H9 (cell line): Measurements from ENCODE around the gene MX2. TPM values are rescaled to one million over a fixed set of nuclear protein-coding genes. Genes with fewer than 3 reads are reported as not detected.

Source experiments
- DNase-seq: peaks from one replicate; pipeline ENCODE4 v3.0.0-alpha.2; 2017
- H2AFZ ChIP-seq: one replicate; pipeline ENCODE4 v1.6.1; 2013; ENCODE audit warnings: mild to moderate bottlenecking, low read length, control low read depth, moderate library complexity
- H2AK5ac ChIP-seq: 2 replicates; pipeline ENCODE4 v1.6.1; 2013; ENCODE audit warnings: low read length, control low read depth, mixed read lengths; ENCODE audit not compliant: insufficient read length
- H2BK120ac ChIP-seq: one replicate; pipeline ENCODE4 v1.6.1; 2013; ENCODE audit warnings: low read depth, mild to moderate bottlenecking, low read length, control low read depth, inconsistent platforms; ENCODE audit not compliant: poor library complexity, severe bottlenecking
- H2BK12ac ChIP-seq: 2 replicates; pipeline ENCODE4 v1.6.1; 2013; ENCODE audit warnings: low read length, control low read depth, mixed read lengths, low read depth; ENCODE audit not compliant: insufficient read length
- H2BK15ac ChIP-seq: 2 replicates; pipeline ENCODE4 v1.6.1; 2013; ENCODE audit warnings: low read depth, low read length, control low read depth
- H2BK20ac ChIP-seq: one replicate; pipeline ENCODE4 v1.6.1; 2013; ENCODE audit warnings: low read depth, mild to moderate bottlenecking, low read length, control low read depth, inconsistent platforms; ENCODE audit not compliant: poor library complexity, severe bottlenecking
- H2BK5ac ChIP-seq: 2 replicates; pipeline ENCODE4 v1.6.1; 2013; ENCODE audit warnings: low read length, control low read depth, mixed read lengths; ENCODE audit not compliant: insufficient read length
- H3K14ac ChIP-seq: 2 replicates; pipeline ENCODE4 v1.6.1; 2013; ENCODE audit warnings: low read length, control low read depth; ENCODE audit not compliant: insufficient read depth
- H3K18ac ChIP-seq: 2 replicates; pipeline ENCODE4 v1.6.1; 2013; ENCODE audit warnings: low read depth, mild to moderate bottlenecking, mixed read lengths, low read length, control low read depth; ENCODE audit not compliant: insufficient read length
- H3K23ac ChIP-seq: 2 replicates; pipeline ENCODE4 v1.6.1; 2013; ENCODE audit warnings: low read length, control low read depth, mixed read lengths, low read depth; ENCODE audit not compliant: insufficient read length
- H3K23me2 ChIP-seq: 2 replicates; pipeline ENCODE4 v1.6.1; 2013; ENCODE audit warnings: low read depth, mild to moderate bottlenecking, mixed read lengths, low read length, control low read depth; ENCODE audit not compliant: insufficient read length, poor library complexity, severe bottlenecking
- H3K27ac ChIP-seq: 2 replicates; pipeline ENCODE4 v1.5.1; 2013; ENCODE audit warnings: low read length, control low read depth, mixed read lengths, low read depth; ENCODE audit not compliant: insufficient read length
- H3K27me3 ChIP-seq: 2 replicates; pipeline ENCODE4 v1.6.1; 2013; ENCODE audit warnings: low read length, control low read depth, inconsistent platforms; ENCODE audit not compliant: insufficient read depth
- H3K4ac ChIP-seq: 2 replicates; pipeline ENCODE4 v1.6.1; 2013; ENCODE audit warnings: low read depth, mild to moderate bottlenecking, control low read depth, inconsistent platforms, low read length, moderate library complexity
- H3K4me1 ChIP-seq: 2 replicates; pipeline ENCODE4 v1.6.1; 2013; ENCODE audit warnings: low read length, control low read depth, inconsistent platforms; ENCODE audit not compliant: insufficient read depth
- H3K4me2 ChIP-seq: 2 replicates; pipeline ENCODE4 v1.6.1; 2013; ENCODE audit warnings: low read length, control low read depth, mixed read lengths; ENCODE audit not compliant: insufficient read length, insufficient read depth
- H3K56ac ChIP-seq: 2 replicates; pipeline ENCODE4 v1.6.1; 2013; ENCODE audit warnings: low read depth, mild to moderate bottlenecking, mixed read lengths, low read length, control low read depth; ENCODE audit not compliant: insufficient read length
- H3K79me1 ChIP-seq: 2 replicates; pipeline ENCODE4 v1.6.1; 2013; ENCODE audit warnings: low read depth, mild to moderate bottlenecking, moderate library complexity, low read length, control low read depth, inconsistent platforms; ENCODE audit not compliant: insufficient read depth, poor library complexity, severe bottlenecking
- H3K79me2 ChIP-seq: 2 replicates; pipeline ENCODE4 v1.6.1; 2013; ENCODE audit warnings: low read length, control low read depth, inconsistent platforms; ENCODE audit not compliant: insufficient read depth
- H3K9ac ChIP-seq: 2 replicates; pipeline ENCODE4 v1.6.1; 2013; ENCODE audit warnings: low read length, control low read depth, mixed read lengths; ENCODE audit not compliant: insufficient read length; ENCODE audit errors: extremely low read depth
- H3K9me3 ChIP-seq: one replicate; pipeline ENCODE4 v1.6.1; 2013; ENCODE audit warnings: low read depth, low read length, inconsistent platforms; ENCODE audit not compliant: control insufficient read depth
- H3T11ph ChIP-seq: one replicate; pipeline ENCODE4 v1.6.1; 2013; ENCODE audit warnings: mild to moderate bottlenecking, low read length, control low read depth, inconsistent platforms
- H4K20me1 ChIP-seq: one replicate; pipeline ENCODE4 v1.6.1; 2013; ENCODE audit not compliant: control insufficient read depth, insufficient read length, insufficient read depth
- H4K5ac ChIP-seq: 2 replicates; pipeline ENCODE4 v1.6.1; 2013; ENCODE audit warnings: low read depth, mild to moderate bottlenecking, mixed read lengths, low read length, control low read depth; ENCODE audit not compliant: insufficient read length
- H4K8ac ChIP-seq: replicated peaks from 2 replicates; pipeline ENCODE4 v1.6.1; 2013; ENCODE audit warnings: low read length, control low read depth, mixed read lengths, low read depth; ENCODE audit not compliant: insufficient read length
- H4K91ac ChIP-seq: 2 replicates; pipeline ENCODE4 v1.6.1; 2013; ENCODE audit warnings: low read depth, mild to moderate bottlenecking, moderate library complexity, mixed read lengths, low read length, control low read depth; ENCODE audit not compliant: insufficient read length
- H3K27ac Mint-ChIP-seq, 3 experiments: 2 replicates in 2 of 3; 3 replicates in 1 of 3; pipeline ENCODE4 v1.8.0; 2020 to 2021; ENCODE audit warnings: mixed read lengths in 3 of 3, mild to moderate bottlenecking in 1 of 3, moderate library complexity in 1 of 3
- H3K27me3 Mint-ChIP-seq: 2 replicates; pipeline ENCODE4 v1.8.0; 2021; ENCODE audit warnings: low read depth, mild to moderate bottlenecking, moderate library complexity, mixed read lengths
- H3K36me3 Mint-ChIP-seq, 3 experiments: 2 replicates in 2 of 3; 3 replicates in 1 of 3; pipeline ENCODE4 v1.8.0; 2020 to 2021; ENCODE audit warnings: low read depth in 3 of 3, mixed read lengths in 3 of 3; ENCODE audit not compliant: insufficient read depth in 1 of 3
- H3K4me1 Mint-ChIP-seq, 2 experiments: 2 replicates each; pipeline ENCODE4 v1.8.0; 2020; ENCODE audit warnings: mixed read lengths in 2 of 2
- H3K4me3 Mint-ChIP-seq, 2 experiments: 2 replicates in 1 of 2; 3 replicates in 1 of 2; pipeline ENCODE4 v1.8.0; 2020 to 2021; ENCODE audit warnings: mild to moderate bottlenecking in 2 of 2, mixed read lengths in 2 of 2, moderate library complexity in 1 of 2
- H3K9me3 Mint-ChIP-seq, 2 experiments: 2 replicates in 1 of 2; 3 replicates in 1 of 2; pipeline ENCODE4 v1.8.0; 2020; ENCODE audit warnings: mild to moderate bottlenecking in 2 of 2, mixed read lengths in 2 of 2, moderate library complexity in 1 of 2
- WGBS: extraction: QIAGEN DNeasy Blood & Tissue Kit; methylation state at CpG from one replicate; pipeline ENCODE4 v1.1.7; 2013; ENCODE audit warnings: missing lambda C conversion rate, low lambda C conversion rate, mixed read lengths; ENCODE audit not compliant: insufficient read length; ENCODE audit errors: extremely low coverage; 5-methylcytosine and 5-hydroxymethylcytosine counted together
- total RNA-seq: library from RNA; stranded (reverse); gene quantifications from 2 replicates; pipeline ENCODE4 v1.2.1, GENCODE V29; 2021
- TF ChIP-seq, protein P1 (sequence below): fragments of 200-600 bp; sonication (generic); conservative IDR thresholded peaks from 3 replicates; pipeline ENCODE4 v1.8.0; 2021; ENCODE audit warnings: antibody characterized with exemption, mild to moderate bottlenecking

The MX2 gene
- total RNA-seq, 1 experiment from 2014 or later, result 1.8 TPM

DNA sequence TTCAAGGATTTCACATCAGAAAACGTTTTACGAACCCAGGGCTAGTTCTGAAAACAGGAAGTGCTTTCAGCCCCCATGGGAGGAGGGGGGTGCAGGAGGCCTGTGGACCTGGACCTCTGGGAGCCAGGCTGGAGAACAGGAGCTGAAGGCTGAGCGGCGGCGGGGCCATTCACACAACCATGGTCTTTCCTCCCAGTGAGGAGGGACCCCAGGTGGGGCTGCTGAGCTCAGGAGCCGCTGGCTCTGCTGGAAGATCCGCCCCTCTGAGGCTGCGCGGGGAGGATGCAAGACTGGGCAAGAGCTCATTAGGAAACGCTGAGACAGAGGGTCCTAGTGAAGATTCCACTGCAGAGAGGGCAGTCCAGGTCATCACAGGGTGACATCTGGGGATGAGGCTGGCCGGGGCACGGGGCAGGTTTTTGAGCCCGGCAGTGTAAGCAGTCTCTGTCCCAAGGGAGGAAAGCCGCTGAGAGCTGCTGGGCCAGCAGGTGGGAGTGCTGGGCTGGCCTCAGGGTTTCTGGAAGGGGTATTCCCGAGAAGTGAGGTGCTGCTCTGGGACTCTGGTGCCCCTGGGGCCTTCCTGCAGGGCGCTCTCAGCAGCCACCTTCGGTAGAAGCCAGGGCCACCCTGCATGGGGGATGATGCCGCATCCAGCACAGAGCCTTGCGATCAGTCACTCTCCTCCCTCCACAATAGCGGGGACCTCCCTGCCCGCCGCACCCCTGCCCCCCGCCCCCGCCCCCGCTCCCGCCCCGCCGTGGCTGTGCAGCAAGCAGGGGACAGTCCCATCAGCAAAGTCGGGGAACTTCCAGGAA is 7.5 kb downstream of the MX2 start:
- H2AFZ ChIP-seq, result no peak overlapping the region
- Mint-ChIP-seq H3K27ac (peak overlapping the region in 1 of 3 experiments; percentile 14; a peak in 1 of 7 replicates), H3K9me3 (no peaks in the 10 kb centered on the region; a peak in 1 of 5 replicates), H3K36me3 (no peaks in the 10 kb centered on the region), H3K27me3 (peaks cover 13% of the 10 kb centered on the region), H3K4me1 (peaks cover 7 to 28% of the 10 kb centered on the region in 2 experiments), H3K4me3 (peak overlapping the region; percentile 58 to 75)
- no peak overlapping the region for H3K56ac ChIP-seq
- H3K4ac ChIP-seq, result no peak overlapping the region
- H2BK15ac ChIP-seq, result no peak overlapping the region
- no peaks in the 10 kb centered on the region; the same call in 1 of the 2 replicates for H3K27me3 ChIP-seq
- no peak overlapping the region for H3K9ac ChIP-seq
- no peak overlapping the region for H3T11ph ChIP-seq
- H3K27ac ChIP-seq, result no peak overlapping the region
- no peak overlapping the region for H2BK5ac ChIP-seq
- H4K91ac ChIP-seq, result no peak overlapping the region
- H4K5ac ChIP-seq, result no peak overlapping the region
- H3K79me2 ChIP-seq, result no peaks in the 10 kb centered on the region
- H3K23ac ChIP-seq, result no peak overlapping the region
- H2BK20ac ChIP-seq, result no peak overlapping the region
- H2BK12ac ChIP-seq, result no peak overlapping the region
- no peaks in the 10 kb centered on the region; the same call in 1 of the 2 replicates for H3K4me1 ChIP-seq
- peaks cover 8% of the 10 kb centered on the region for H3K23me2 ChIP-seq
- H3K18ac ChIP-seq, result peak overlapping the region; percentile 59
- H3K14ac ChIP-seq, result no peak overlapping the region; the same call in 1 of the 2 replicates
- H2BK120ac ChIP-seq, result no peak overlapping the region
- TF ChIP-seq, protein P1, sequence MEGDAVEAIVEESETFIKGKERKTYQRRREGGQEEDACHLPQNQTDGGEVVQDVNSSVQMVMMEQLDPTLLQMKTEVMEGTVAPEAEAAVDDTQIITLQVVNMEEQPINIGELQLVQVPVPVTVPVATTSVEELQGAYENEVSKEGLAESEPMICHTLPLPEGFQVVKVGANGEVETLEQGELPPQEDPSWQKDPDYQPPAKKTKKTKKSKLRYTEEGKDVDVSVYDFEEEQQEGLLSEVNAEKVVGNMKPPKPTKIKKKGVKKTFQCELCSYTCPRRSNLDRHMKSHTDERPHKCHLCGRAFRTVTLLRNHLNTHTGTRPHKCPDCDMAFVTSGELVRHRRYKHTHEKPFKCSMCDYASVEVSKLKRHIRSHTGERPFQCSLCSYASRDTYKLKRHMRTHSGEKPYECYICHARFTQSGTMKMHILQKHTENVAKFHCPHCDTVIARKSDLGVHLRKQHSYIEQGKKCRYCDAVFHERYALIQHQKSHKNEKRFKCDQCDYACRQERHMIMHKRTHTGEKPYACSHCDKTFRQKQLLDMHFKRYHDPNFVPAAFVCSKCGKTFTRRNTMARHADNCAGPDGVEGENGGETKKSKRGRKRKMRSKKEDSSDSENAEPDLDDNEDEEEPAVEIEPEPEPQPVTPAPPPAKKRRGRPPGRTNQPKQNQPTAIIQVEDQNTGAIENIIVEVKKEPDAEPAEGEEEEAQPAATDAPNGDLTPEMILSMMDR, result peak; percentile 58
- peak overlapping the region; percentile 84 for H3K4me2 ChIP-seq
- no peaks in the 10 kb centered on the region for H3K79me1 ChIP-seq
- no peak overlapping the region for H2AK5ac ChIP-seq
- H3K9me3 ChIP-seq, result no peaks in the 10 kb centered on the region
- no peak overlapping the region for H4K8ac ChIP-seq
- no CpG with 5 or more reads among the region's 29 CpGs for WGBS
- peak; percentile 80 for DNase-seq
- no peaks in the 10 kb centered on the region for H4K20me1 ChIP-seq
